HepG2 (cell line): ENCODE measurements around the gene LARP4. TPM values are rescaled to one million over a fixed set of nuclear protein-coding genes. Genes with fewer than 3 reads are reported as not detected.

Experiments
- ATF5 ChIP-seq: sonication (generic); formaldehyde crosslinking; IDR thresholded peaks from 2 replicates; pipeline ENCODE4 v1.4.0; 2020; ENCODE audit warnings: mild to moderate bottlenecking, low read depth, missing genetic modification reagents
- CBX5 ChIP-seq: sonication (generic); formaldehyde crosslinking; IDR thresholded peaks from 2 replicates; pipeline ENCODE4 v1.4.0; 2020; ENCODE audit warnings: missing genetic modification reagents, borderline replicate concordance
- CREB1 ChIP-seq, 2 experiments: fragments of 450-650 bp in 1 of 2; IDR thresholded peaks; 2 replicates each; pipeline ENCODE4 v1.6.1; 2016 to 2017; ENCODE audit warnings: control low read depth in 1 of 2, mild to moderate bottlenecking in 1 of 2, missing compliant biosample characterization in 1 of 2, missing genetic modification characterization in 1 of 2
- HCFC1 ChIP-seq: fragments of 150-350 bp; IDR thresholded peaks from 2 replicates; pipeline ENCODE4 v1.6.1; 2014; ENCODE audit warnings: low read depth, low read length
- KDM5A ChIP-seq: fragments of 200-600 bp; sonication (generic); IDR thresholded peaks from 2 replicates; pipeline ENCODE4 v1.7.0; 2018; ENCODE audit warnings: antibody characterized with exemption, mild to moderate bottlenecking, low read length, borderline replicate concordance
- MBNL3 ChIP-seq: fragments of 250-450 bp; sonication (Bioruptor Pico); conservative IDR thresholded peaks from 2 replicates; pipeline ENCODE4 v1.8.0; 2022; ENCODE audit warnings: mild to moderate bottlenecking, inconsistent platforms
- MED1 ChIP-seq: sonication (generic); formaldehyde crosslinking; IDR thresholded peaks from 2 replicates; pipeline ENCODE4 v1.4.0; 2020; ENCODE audit warnings: missing genetic modification reagents
- MTERF4 ChIP-seq: sonication (generic); formaldehyde crosslinking; IDR thresholded peaks from 2 replicates; pipeline ENCODE4 v1.8.0; 2023; ENCODE audit warnings: mild to moderate bottlenecking, missing genetic modification reagents
- NRL ChIP-seq: sonication (generic); formaldehyde crosslinking; IDR thresholded peaks from 2 replicates; pipeline ENCODE4 v1.5.0; 2020; ENCODE audit warnings: missing genetic modification reagents, mild to moderate bottlenecking, moderate library complexity, borderline replicate concordance
- TAF1 ChIP-seq: sonication (generic); formaldehyde crosslinking; IDR thresholded peaks from 2 replicates; pipeline ENCODE4 v1.4.0; 2020; ENCODE audit warnings: missing genetic modification reagents
- ZFP1 ChIP-seq: IDR thresholded peaks from 2 replicates; pipeline ENCODE4 v1.6.1; 2016
- ZNF251 ChIP-seq: sonication (generic); formaldehyde crosslinking; IDR thresholded peaks from 2 replicates; pipeline ENCODE4 v1.9.0; 2021; ENCODE audit warnings: mild to moderate bottlenecking, missing genetic modification reagents
- ZNF318 ChIP-seq: sonication (generic); formaldehyde crosslinking; IDR thresholded peaks from 2 replicates; pipeline ENCODE4 v1.4.0; 2020; ENCODE audit warnings: mild to moderate bottlenecking, missing genetic modification reagents
- ZNF547 ChIP-seq: sonication (generic); formaldehyde crosslinking; IDR thresholded peaks from 2 replicates; pipeline ENCODE4 v1.5.1; 2020; ENCODE audit warnings: mild to moderate bottlenecking, missing genetic modification reagents
- ZNF570 ChIP-seq: sonication (generic); formaldehyde crosslinking; IDR thresholded peaks from 2 replicates; pipeline ENCODE4 v1.4.0; 2020; ENCODE audit warnings: mild to moderate bottlenecking, missing genetic modification reagents, borderline replicate concordance
- ZNF616 ChIP-seq: sonication (generic); formaldehyde crosslinking; IDR thresholded peaks from 2 replicates; pipeline ENCODE4 v1.5.0; 2020; ENCODE audit warnings: low read depth, mild to moderate bottlenecking, missing genetic modification reagents
- ZNF720 ChIP-seq: sonication (generic); formaldehyde crosslinking; IDR thresholded peaks from 2 replicates; pipeline ENCODE4 v1.4.0; 2020; ENCODE audit warnings: missing genetic modification reagents
- ZSCAN29 ChIP-seq: sonication (generic); formaldehyde crosslinking; conservative IDR thresholded peaks from 2 replicates; pipeline ENCODE4 v1.4.0; 2020; ENCODE audit warnings: mild to moderate bottlenecking, missing genetic modification reagents
- polyA plus RNA-seq, 8 experiments: library from polyadenylated mRNA; depleted of rRNA in 3 of 8; stranded (reverse) in 7 of 8; unstranded in 1 of 8; fragments of >200 nt; fragmentation: Illumina TruSeq in 4 of 8; extraction: Trizol in 4 of 8; gene quantifications; 2 replicates each; pipeline versions ENCODE4 v1.2.1 to v1.2.3, GENCODE V29; 2011 to 2016; ENCODE audit warnings: low read depth in 4 of 8, missing spikeins in 1 of 8, mixed read lengths in 1 of 8; ENCODE audit not compliant: insufficient read depth in 1 of 8
- total RNA-seq, 5 experiments: library from RNA; depleted of rRNA; stranded (reverse); fragments of >200 nt; fragmentation: Illumina TruSeq; extraction: Trizol; gene quantifications; 2 replicates each; pipeline ENCODE4 v1.2.3, GENCODE V29; 2016; ENCODE audit warnings: low read depth in 1 of 5

LARP4 gene
- total and polyA plus RNA-seq, 2 of the 13 experiments (the other 11 are each of a cell fraction or from before 2014, with no cell fraction given) = 16.4 to 42.7 TPM

- TF ChIP-seq MTERF4 (CRISPR knock-in tag) (peak; percentile 93; the same call in 1 of the 2 replicates), NRL (CRISPR knock-in tag) (peak; percentile 85), ZNF616 (CRISPR knock-in tag) (peak; percentile 63), ZNF251 (CRISPR knock-in tag) (no peak), ZSCAN29 (CRISPR knock-in tag) (no peak), ZNF547 (CRISPR knock-in tag) (peak; percentile 73), MBNL3 (CRISPR knock-in tag) (no peak), HCFC1 (peak; percentile 44; the same call in 1 of the 2 replicates), ZNF720 (no peak), ZNF318 (peak; percentile 30; the same call in 1 of the 2 replicates), ATF5 (CRISPR knock-in tag) (no peak), MED1 (CRISPR knock-in tag) (no peak), CBX5 (CRISPR knock-in tag) (peak; percentile 34; the same call in 1 of the 2 replicates), CREB1 (IDR thresholded peaks at IDR 0.05) (peak; percentile 42), CREB1 (CRISPR knock-in tag; IDR thresholded peaks at IDR 0.05) (peak; percentile 16), TAF1 (CRISPR knock-in tag) (peak; percentile 89), KDM5A (peak; percentile 66; the same call in 1 of the 2 replicates), ZNF570 (no peak), ZFP1 (CRISPR knock-in tag) (no peak)
Observed at GRCh38 chr12:50400638-50401499, at the start of gene LARP4 (continued).
